ENCODE measurements around the gene SCN5A.

Gene SCN5A

DNA sequence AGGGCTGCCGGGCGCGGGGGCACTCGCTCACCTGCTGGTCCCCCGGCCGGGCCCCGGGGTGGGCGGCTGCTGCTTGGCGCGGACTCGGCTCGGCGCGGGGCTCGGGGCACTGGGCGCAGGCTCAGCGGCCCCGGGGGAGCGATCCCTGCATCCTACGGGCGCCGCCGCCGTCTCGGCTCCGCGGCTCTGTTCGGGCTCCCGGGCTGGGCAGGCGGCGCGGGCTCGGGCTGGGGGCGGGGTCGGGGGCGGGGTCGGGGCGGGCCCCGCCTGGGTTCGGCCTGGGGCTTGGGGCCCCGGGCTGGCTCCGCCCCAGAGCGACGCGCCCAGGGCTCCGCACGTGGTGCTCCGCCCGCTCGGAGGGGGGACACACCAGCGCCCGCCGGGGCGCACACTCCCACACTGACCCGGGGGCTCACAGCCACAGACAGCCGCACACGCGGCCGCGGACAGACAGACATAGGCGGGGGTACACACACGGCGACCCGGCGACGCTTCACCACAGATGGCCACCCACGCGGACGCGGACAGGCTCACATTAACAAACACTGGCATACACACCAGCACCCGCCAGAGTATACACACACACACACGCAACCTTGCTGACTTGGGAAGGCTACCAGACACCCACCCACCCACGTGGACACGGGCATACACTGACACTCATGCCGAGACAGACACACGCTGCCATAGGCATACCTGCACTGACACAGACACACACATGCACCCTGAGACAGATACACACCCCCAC, at the start of gene SCN5A:
Gene SCN5A, minus strand, starts transcription at position 188 of the 748 bp plus-strand sequence. CDS start 16,380 bp downstream, outside the sequence.
- DNase-seq, result peak; percentile 57

DNA sequence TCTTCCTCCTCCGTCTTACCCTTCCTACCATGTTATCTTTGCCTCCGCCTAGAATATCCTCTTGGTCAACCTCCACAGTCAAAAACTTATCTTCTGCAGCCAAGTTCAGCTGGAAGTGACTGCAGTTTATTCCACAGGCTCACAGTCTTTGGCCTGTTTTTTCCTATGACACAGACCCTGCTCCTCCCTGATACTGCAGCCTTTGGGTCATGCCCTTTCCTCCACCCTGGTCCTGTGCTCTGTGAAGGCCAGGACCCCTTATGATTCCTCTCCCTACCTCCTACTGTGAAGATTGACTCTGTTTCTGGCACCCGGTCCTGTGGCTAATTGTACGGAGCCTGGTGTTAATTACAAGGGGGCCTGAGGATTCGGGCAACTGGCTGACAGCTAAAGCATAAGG, 49.3 kb upstream of the SCN5A start:
- no peak for DNase-seq

DNA sequence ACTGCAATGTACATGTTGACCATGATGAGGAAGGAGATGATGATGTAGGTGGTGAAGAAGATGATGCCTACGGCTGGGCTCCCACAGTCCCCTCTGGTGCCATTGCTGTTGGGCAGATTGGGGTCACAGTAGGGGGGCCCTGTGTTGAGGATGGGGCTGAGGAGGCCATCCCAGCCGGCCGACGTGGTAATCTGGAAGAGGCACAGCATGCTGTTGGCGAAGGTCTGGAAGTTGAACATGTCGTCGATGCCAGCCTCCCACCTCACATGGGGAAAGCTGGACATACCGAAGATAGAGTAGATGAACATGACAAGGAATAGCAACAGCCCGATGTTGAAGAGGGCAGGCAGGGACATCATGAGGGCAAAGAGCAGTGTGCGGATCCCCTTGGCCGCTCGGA, 48.6 kb upstream of the SCN5A start:
- DNase-seq, result no peak

DNA sequence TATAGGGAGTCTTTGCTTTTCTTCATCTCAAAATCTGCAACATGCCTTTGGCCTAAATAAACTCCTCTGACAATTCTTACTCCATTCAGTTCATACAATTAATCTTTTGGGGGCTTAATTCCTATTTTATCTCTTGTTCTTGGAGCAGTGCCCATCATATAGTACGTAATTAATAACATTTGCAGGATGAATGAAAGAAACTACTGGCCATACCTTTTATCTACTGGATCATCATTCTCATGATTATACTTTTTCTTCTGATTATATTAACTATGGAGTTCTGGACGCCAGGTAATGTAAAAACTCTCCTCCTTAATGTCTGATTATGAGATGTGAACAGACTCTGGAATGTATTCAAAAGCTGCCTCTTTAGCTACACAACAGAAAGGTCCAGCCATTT, 46.5 kb upstream of the SCN5A start:
- DNase-seq, result no peak

DNA sequence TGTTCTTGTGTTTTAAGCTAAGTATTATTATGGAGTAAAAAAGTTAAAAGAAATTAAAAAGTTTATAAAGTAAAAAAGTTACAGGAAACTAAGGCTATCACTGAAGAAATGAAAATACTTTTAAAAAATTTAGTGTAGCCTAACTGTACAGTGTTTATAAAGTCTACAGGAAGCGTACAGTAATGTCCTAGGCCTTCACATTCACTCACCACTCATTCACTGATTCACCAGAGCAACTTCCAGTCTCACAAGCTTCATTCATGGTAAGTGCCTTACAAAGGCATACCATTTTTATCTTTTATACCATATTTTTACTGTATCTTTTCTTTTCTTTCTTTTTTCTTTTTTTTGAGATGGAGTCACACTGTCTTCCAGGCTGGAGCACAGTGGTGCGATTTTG, 40.7 kb upstream of the SCN5A start:
- DNase-seq, result no peak

DNA sequence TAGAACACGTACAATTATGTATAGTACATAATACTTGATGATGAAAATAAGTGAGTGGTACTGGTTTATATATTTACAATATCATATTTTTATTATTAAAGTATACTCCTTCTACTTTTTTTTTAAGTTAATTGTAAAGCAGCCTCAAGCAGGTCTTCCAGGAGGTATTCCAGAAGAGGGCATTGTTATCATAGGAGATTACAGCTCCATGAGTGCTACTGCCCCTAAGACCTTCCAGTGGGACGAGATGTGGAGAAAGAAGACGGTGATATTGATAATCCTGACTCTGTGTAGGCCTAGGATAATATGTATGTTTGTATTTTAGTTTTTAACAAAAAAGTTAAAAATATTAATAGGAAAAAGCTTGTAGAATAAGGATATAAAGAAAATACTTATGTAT, 40.3 kb upstream of the SCN5A start:
- no peak for DNase-seq

DNA sequence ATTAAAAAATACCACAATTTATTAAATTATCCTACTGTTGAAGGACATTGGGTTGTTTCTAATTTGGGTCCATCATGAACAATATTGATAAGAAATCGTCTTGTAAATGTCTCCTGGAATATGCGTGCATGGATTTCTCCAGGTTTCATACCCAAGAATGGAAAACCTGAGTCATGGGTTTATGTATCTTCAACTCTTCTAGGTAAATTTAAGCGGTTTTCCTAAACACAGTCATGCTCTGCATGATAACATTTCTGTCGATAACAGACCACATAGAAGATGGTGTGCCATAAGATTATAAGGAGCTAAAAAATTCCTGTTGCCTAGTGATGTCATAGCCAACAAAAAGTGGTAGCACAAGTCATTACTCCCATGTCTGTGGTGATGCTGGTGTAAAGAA, 39.9 kb upstream of the SCN5A start:
- no peak for DNase-seq

DNA sequence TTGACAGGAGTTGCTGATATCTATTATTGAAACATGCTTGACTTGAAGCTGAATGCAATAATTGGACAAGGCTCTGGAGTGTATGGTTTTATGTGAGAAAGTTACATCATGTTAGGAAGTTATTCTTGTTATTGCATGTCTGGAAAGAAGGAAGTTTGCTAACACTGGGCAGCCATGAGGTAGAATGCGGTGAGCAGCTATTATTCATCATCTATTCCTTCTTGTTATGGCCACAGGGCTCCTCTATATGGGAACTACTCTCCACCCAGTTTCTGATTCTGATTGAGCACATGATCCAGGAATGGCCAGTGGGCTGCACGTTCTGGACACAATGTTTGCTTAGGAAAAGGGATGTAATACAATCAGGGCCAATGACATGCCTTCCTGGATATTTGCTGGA, 37.8 kb upstream of the SCN5A start:
- DNase-seq, result no peak

DNA sequence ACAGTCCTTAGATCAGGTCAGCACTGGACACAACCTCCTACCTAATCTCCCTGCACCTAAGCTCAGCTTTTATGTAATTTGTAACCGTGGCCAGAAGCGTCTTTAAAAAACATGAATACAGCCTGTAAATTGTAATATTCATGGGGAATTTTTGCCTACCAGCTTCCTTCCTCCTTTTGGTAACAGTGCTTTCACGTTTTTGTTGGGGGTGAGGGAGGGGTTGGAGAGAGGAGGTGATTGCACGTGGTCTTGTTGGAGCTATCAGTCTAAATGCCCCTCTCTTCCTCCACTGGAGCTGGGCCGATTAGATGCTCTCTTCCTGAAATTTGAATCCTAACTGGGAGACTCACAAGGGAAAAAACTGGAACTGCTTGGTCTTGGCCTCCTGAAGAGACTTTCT, 35.1 kb upstream of the SCN5A start:
- DNase-seq, result no peak

DNA sequence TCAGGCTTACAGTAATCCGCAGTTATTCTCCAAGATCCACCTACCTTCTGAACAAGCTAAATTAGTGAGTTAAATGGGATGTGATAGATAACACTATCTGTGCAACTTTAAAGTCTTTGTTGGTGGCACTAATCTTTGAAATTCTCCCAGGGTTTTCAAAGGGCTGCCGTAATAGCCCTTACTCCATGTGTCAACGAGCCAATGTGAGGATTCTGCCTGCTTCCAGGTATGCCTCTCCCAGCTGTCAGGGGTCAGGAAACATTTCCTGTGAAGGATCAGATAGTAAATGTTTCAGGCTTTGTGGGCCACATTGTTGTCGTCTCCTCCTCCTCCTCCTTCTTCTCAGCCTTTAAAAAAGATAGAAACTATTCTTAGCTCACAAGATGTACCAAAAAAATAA, 20.2 kb upstream of the SCN5A start:
- no peak for DNase-seq

DNA sequence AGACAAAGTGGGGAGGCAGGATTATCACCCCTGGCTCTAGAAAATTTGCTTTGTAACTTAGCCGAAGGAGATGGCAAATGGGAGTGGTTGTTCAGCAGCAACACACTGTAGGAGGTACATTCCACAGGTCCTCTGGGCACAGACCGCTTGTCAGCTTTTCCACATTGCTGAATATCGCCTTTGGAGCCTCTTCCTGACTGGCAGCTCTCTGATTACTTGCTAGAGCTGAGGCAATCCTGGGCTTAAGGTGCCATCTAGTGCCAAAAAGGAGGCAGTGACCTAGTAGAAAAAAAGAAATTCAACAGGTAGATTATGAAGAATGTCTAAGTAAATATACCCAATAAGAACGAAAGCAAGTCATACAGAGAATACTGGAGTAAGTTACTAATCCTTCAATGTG, 13.1 kb upstream of the SCN5A start:
- DNase-seq, result peak; percentile 45

DNA sequence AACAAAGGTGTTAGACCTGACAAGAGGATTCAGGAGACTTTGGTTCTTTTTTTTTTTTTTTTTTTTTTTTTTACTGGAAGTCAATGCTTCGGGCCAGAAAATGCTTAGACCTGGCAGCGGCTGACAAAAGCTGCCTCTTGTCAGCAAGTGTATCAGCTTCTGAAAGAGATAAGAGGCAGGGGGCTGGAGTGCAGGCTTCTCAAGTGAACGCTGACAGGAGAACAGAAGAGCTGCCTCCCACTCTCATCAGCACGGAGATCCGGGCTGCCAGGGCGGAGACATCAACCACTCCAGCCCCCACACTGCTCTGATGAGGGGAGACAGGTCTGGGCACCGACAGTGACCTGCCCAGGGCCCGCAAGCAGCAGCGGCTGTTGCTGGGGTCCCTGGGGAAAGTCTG, 9.4 kb upstream of the SCN5A start:
- DNase-seq, result no peak

DNA sequence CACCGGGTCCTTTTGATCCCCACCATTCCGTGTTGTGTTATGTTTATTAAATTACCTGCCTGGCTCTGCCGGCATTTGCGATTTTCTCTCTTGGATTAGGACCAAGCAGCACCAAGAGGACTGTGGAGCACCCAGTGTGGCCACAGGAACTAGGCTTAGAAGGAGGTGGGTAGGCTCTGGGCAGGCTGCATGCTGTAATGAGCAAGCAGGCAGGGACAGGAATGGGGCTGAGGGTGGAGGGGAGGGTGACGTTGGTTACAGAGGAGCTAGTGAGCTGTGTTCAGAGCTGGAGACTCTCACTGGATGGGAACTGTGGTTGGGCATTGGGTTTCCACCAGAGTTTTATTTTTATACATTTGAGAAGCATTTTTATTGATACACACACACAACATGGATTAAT, 7.9 kb upstream of the SCN5A start:
- no peak for DNase-seq

DNA sequence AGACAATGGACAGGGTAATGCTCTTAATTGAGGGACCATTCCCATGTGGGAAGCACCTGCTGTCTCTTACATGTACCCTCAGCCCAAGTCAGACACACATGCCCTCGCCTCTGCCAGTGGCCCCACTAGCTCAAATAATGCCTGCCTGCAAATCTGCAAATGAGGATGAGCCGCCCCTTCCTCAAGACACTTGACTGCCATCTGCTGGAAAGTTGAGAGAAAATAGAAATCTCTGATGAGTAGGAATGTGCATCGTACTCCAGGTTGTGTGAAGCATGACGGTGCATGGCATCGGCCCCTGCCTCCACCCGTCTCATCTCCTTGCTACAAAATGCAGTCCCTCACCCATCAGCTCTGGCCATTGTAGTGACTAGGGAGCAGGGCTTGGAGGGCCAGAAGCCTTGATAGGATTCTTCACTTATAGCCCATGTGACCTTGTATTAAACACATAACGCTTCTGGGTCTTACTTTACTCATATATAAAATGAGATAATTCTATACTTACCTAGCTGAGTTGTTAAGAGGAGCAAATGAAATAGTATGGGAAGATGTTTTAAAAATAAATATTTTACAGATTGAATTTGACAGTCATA, 6.3 kb upstream of the SCN5A start:
- peak; percentile 59 for DNase-seq

DNA sequence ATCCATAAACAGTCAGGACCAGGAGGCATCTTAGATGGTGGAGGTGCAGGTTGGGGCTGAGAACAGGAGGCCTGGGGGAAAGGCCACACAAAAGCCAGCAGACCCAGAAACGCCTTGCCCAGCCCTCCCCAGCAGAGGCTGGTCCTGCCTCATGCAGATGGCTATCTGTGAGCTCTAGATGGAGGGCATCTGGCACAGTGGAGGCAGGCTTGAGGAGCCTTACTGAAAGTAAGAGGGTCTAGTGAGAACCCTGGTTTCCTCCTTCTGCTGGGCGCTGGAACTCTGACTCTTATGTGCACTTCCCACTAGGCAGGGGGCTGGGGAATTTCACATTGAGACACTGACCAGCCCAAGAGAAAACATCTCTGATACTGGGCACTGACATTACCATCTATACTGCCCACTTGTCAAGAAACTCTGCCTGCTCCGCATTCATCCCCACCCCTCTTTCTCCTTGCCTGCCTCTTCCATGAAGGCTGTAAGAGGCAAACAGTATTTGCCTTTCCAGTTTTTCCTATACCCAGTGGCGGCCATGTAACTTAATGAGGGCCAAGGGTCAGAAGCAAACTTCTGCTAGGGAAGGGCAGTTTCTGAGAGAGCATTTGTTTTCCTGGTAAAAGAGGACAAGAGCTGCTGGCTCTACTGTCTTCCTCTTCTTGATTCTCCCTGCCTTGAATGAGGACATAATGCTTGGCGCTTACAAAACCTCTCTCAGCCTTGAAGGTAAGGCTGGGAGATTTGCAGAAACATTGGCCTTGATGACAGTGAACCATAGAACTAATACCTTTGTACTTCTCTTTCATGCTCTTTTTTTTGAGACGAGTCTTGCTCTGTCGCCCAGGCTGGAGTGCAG, 4.4 kb upstream of the SCN5A start:
- DNase-seq, result no peak

DNA sequence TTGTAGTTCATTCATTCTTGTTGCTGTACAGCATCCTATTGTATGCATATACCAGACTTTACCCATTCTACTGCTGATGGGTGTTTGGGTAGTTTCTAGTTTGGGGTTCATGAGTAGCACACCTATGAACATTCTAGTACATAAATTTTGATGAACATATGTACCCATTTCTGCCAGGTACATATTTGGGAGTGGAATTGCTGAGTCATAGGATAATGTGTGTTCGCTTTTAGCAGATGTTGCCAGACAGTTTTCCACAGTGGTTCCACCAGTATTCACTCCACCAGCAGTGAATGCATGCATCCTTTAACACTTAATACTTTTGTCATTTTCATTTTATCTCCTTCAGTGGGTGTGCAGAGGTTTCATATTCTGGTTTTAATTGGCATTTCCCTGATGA, 3.4 kb upstream of the SCN5A start:
- no peak for DNase-seq

DNA sequence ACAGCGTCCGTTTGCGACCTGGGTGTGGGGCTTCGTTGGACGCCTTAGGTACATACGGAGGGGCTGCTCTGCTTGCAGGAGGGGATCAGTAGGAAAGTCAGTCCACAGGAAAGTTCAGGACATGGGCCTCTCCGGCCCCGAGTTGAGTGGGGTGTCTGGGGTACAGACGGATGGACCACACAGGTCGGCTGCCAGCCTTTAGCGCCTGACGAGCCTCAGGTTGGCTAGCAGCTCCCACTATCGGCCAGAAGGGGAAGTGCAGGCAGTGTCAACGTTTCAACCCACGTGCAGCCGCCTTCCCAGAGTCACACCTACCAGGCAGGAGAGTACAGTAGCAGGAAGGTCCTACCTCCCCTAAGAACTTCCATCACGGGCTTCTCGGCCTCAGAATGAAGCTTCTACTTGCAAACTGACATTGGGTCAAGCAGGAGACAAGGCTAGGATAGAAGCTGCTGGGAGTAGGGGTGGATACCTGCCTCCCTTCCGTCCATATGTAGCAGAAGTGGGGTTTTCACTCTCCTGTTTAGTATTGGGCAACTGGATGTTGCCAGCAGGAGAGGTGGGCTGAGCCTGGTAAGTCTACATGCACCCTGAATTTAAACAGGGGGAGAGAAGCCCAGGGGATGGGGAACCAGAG, 1.8 kb upstream of the SCN5A start:
- DNase-seq, result peak; percentile 72

DNA sequence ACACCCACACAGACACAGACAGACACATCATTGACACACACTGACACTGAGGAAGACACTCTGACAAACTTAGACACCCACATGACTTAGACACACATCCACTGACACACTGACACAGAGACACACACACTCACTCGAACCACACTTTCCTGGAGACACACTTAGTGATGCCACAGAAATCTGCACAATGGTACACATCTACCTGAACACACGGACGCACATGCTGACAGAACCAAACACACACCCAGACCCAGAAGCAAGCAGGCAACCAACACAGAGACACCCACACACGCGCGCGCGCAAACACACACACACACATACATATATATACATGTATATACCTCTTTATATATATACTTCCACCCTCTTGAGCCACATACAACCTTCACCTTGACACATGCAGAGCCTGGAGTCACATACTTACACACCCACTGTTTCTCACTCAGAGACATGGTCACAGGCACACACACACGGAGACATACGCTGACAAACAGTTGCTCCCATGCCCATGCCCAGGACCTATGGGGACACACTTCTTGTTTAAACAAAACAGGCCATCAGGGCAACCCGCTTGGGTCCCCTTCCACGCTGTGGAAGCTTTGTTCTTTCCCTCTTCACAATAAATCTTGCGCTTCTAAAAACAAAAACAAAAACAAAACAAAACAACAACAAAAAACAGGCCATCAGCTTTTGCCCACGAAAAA, 913 bp upstream of the SCN5A start:
- DNase-seq, result no peak

DNA sequence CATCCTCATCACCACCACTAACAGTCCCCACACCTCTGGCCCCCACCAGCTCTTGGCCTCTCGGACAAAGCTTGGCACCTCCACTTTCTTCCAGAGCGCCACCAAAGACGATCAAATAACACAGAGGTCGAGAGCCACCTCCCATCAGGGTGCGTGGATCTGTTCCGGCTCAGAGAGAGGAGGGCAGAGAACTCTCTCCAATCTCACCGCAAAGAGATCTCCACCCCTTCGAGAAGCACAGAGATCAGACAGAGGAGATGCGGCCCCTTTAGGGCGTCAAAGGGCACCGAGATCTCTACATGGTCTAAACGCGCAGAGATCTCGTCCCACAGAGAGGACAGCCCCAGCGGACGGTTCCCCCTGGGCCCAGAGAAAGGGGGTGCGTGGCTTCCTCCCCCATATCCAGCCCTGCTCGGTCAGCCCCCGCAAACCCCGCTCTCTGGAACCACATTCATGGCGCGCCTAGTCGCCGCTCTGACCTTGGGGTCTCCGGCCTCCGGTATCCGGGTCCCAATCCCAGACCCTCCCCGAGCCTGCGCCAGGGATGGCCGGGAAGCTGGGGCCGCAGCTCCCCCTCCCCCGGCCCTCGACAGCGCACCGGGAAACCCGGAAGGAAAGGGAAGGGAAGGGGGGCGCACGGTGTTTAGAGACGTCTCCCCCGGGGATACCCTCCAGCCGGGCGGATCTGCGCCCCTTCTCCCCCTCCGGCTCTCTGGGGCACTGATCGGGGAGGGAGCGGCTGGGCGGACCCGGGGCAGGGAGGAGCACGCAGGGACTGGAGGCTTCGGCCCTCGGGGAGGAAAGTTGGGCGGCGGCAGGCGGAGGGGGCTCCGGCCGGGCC, 608 bp downstream of the SCN5A start:
- no peak for DNase-seq

DNA sequence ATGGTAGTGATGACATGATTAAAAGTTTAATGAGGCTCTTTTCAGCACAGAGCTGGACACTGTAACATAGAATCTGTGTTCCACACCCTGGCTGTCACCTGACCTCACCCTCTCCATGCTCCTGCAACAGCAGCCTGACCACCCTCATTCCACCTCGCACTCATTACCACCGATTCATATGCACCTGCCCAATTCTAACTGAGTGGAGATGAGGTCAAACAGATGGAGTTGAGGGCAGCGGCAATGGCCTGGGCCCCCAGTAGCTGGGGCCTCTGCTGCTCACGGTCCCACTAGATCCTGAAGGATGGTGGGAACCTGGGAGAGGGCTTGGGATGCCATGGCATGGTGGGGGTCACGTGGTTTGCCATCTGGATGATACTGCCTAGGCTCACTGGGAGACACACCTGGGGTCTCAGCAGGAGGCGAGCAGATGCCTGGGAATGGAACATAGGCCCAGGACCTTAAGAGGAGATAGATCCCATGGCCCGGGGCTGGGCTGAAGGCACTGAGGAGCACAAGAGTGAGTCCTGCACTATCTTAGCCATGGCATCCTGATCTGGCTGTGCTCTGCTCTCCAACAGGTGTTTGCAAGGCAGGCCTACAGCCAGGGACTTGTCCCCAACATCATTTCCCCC, 1.3 kb downstream of the SCN5A start:
- no peak for DNase-seq

DNA sequence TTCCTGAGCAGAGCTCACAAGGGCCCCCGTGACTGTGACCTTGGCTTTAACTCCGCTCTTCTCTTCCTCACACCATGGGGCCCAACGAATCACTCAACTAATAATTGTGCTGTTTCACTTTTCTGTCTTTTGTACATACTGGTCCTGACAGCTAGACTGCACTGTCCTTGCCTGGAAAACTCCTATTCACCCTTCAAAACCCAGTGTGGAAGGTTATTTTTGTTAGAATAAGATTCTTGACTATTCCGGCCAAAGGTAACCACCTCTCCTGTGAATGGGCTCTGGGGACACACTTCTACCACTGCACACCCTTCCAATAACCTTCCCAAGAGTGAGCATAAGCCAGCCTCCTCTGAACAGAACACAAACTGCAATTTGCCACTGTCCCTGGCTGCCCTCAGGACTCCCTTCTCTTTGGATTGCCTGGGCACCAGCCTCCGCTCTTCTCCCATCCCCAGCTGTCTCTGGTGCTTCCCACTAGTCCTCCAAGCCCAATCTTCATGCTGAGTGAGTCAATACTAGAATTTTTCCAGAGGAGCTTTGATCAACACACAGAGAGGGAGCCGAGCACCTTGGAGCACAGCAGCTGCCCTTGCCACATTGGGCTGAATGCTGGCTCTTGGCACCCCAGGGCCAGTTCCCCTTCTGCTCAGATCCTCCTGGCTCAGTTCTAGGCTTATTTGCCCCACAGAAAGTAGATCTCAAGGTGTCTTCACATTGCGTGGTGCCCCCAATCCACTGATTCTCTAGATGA, 2.1 kb downstream of the SCN5A start:
- no peak for DNase-seq

Data from RPMI8226 (cell line).